Measurements from ENCODE around the gene TSPEAR.

- no peak for TF ChIP-seq PATZ1 (CRISPR knock-in tag; IDR thresholded peaks at IDR 0.05; ENCODE audit: borderline replicate concordance)
- no peak for TF ChIP-seq CSRNP3 (CRISPR knock-in tag; IDR thresholded peaks at IDR 0.05)
- TF ChIP-seq TSHZ2 (CRISPR knock-in tag; IDR thresholded peaks at IDR 0.05) = no peak
- no peak for TF ChIP-seq ZC3H10 (CRISPR knock-in tag; IDR thresholded peaks at IDR 0.05)
- TF ChIP-seq CSDC2 (CRISPR knock-in tag; IDR thresholded peaks at IDR 0.05) = no peak
- TF ChIP-seq ARNTL (CRISPR knock-in tag; IDR thresholded peaks at IDR 0.05; ENCODE audit: borderline replicate concordance, low read depth) = no peak
- no peak for TF ChIP-seq ISL1 (CRISPR knock-in tag; IDR thresholded peaks at IDR 0.05)
- no peak for TF ChIP-seq RARB (CRISPR knock-in tag; IDR thresholded peaks at IDR 0.05)
- TF ChIP-seq, protein P1, sequence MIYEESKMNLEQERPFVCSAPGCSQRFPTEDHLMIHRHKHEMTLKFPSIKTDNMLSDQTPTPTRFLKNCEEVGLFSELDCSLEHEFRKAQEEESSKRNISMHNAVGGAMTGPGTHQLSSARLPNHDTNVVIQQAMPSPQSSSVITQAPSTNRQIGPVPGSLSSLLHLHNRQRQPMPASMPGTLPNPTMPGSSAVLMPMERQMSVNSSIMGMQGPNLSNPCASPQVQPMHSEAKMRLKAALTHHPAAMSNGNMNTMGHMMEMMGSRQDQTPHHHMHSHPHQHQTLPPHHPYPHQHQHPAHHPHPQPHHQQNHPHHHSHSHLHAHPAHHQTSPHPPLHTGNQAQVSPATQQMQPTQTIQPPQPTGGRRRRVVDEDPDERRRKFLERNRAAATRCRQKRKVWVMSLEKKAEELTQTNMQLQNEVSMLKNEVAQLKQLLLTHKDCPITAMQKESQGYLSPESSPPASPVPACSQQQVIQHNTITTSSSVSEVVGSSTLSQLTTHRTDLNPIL (CRISPR knock-in tag; IDR thresholded peaks at IDR 0.05; ENCODE audit: low read depth) = no peak
- TF ChIP-seq ZFP3 (CRISPR knock-in tag; IDR thresholded peaks at IDR 0.05) = no peak
- no peak for TF ChIP-seq OSR1 (CRISPR knock-in tag; IDR thresholded peaks at IDR 0.05)
- no peak for TF ChIP-seq SNAI2 (CRISPR knock-in tag; IDR thresholded peaks at IDR 0.05)
- TF ChIP-seq TOX (CRISPR knock-in tag; IDR thresholded peaks at IDR 0.05; ENCODE audit: borderline replicate concordance) = no peak
- TF ChIP-seq GLIS3 (CRISPR knock-in tag; IDR thresholded peaks at IDR 0.05) = no peak
Observed at GRCh38 chr21:44471996-44472395, 239.4 kb downstream of the TSPEAR start.

All from SK-N-SH treated with all-trans-retinoic acid at 6 μM for 48 hours (cell line).